Neural cell (in vitro differentiated cells): ENCODE data around the gene OCIAD2. TPM values are rescaled to one million over a fixed set of nuclear protein-coding genes. Genes with fewer than 3 reads are reported as not detected.
"Not testable (repeated sequence)": the region's sequence is repeated elsewhere in the genome, so short reads cannot be mapped to it uniquely, and the experiment has no call there.

ENCODE experiments used
- H2AFZ ChIP-seq: fragments of 200-600, 300-800 bp; sonication (generic), shearing (Covaris generic); 2 replicates; pipeline ENCODE4 v1.6.0; 2014; ENCODE audit warnings: low read depth, mild to moderate bottlenecking, antibody characterized with exemption, low read length, moderate library complexity
- H3F3A ChIP-seq: fragments of 200-600 bp; shearing (Covaris generic); 2 replicates; pipeline ENCODE4 v1.6.1; 2016; ENCODE audit warnings: mild to moderate bottlenecking, moderate library complexity, mixed read lengths, antibody characterized with exemption, low read length; ENCODE audit not compliant: insufficient read depth, poor library complexity, severe bottlenecking
- H3K27ac ChIP-seq: fragments of 200-600, 300-800 bp; sonication (generic), shearing (Covaris generic); 2 replicates; pipeline ENCODE4 v1.5.1; 2014; ENCODE audit warnings: mild to moderate bottlenecking, low read length, moderate library complexity
- H3K27me3 ChIP-seq: fragments of 300-800, 200-600 bp; sonication (generic), shearing (Covaris generic); 2 replicates; pipeline ENCODE4 v1.6.0; 2014; ENCODE audit warnings: mild to moderate bottlenecking, low read depth, low read length, moderate library complexity; ENCODE audit not compliant: insufficient read depth
- H3K36me3 ChIP-seq: fragments of 300-800, 200-600 bp; sonication (generic), shearing (Covaris generic); 2 replicates; pipeline ENCODE4 v1.5.1; 2014; ENCODE audit warnings: mild to moderate bottlenecking, antibody characterized with exemption, low read length, moderate library complexity; ENCODE audit not compliant: insufficient read depth
- H3K4me2 ChIP-seq: fragments of 300-800, 200-600 bp; sonication (generic), shearing (Covaris generic); 2 replicates; pipeline ENCODE4 v1.6.0; 2014; ENCODE audit warnings: mild to moderate bottlenecking, low read length
- H3K4me3 ChIP-seq: fragments of 300-800, 200-600 bp; sonication (generic), shearing (Covaris generic); 2 replicates; pipeline ENCODE4 v1.5.1; 2014; ENCODE audit warnings: mild to moderate bottlenecking, low read length, moderate library complexity
- H3K79me2 ChIP-seq: fragments of 200-600 bp; shearing (Covaris generic); replicated peaks from 2 replicates; pipeline ENCODE4 v1.6.0; 2014; ENCODE audit warnings: mild to moderate bottlenecking, low read length, moderate library complexity; ENCODE audit not compliant: insufficient read depth
- H3K9ac ChIP-seq: fragments of 300-800, 200-600 bp; sonication (generic), shearing (Covaris generic); 2 replicates; pipeline ENCODE4 v1.6.1; 2016; ENCODE audit warnings: mild to moderate bottlenecking, low read length, mixed read lengths
- H3K9me2 ChIP-seq: fragments of 200-600 bp; shearing (Covaris generic); 2 replicates; pipeline ENCODE4 v1.6.1; 2016; ENCODE audit warnings: mild to moderate bottlenecking, low read length, mixed read lengths; ENCODE audit not compliant: insufficient read depth
- H3K9me3 ChIP-seq: fragments of 200-600, 300-800 bp; sonication (generic), shearing (Covaris generic); 2 replicates; pipeline ENCODE4 v1.6.1; 2016; ENCODE audit warnings: mild to moderate bottlenecking, mixed run types, low read length, moderate library complexity, mixed read lengths
- H4K20me1 ChIP-seq: fragments of 200-600 bp; shearing (Covaris generic); 2 replicates; pipeline ENCODE4 v1.6.1; 2016; ENCODE audit warnings: mild to moderate bottlenecking, mixed run types; ENCODE audit not compliant: insufficient read depth
- CTCF ChIP-seq: fragments of 450-650 bp; IDR thresholded peaks from 2 replicates; pipeline ENCODE4 v1.5.1; 2014; ENCODE audit warnings: antibody characterized with exemption, mild to moderate bottlenecking, moderate library complexity; ENCODE audit not compliant: poor library complexity, severe bottlenecking
- EP300 ChIP-seq: fragments of 450-650 bp; conservative IDR thresholded peaks from 2 replicates; pipeline ENCODE4 v1.6.1; 2014; ENCODE audit warnings: antibody characterized with exemption, mild to moderate bottlenecking, moderate library complexity; ENCODE audit not compliant: poor library complexity, severe bottlenecking
- EZH2 ChIP-seq: fragments of 200-600, 300-800 bp; shearing (Covaris generic), sonication (generic); IDR thresholded peaks from 2 replicates; pipeline ENCODE4 v1.6.1; 2014; ENCODE audit warnings: antibody characterized with exemption, low read length, borderline replicate concordance, mild to moderate bottlenecking; ENCODE audit not compliant: insufficient read depth, poor library complexity, severe bottlenecking
- MXI1 ChIP-seq: fragments of 450-650 bp; conservative IDR thresholded peaks from 2 replicates; pipeline ENCODE4 v1.6.1; 2014; ENCODE audit warnings: antibody characterized with exemption, mild to moderate bottlenecking; ENCODE audit not compliant: poor library complexity, severe bottlenecking
- POLR2AphosphoS5 ChIP-seq: IDR thresholded peaks from 2 replicates; pipeline ENCODE4 v1.6.1; 2012
- RAD21 ChIP-seq: fragments of 450-650 bp; conservative IDR thresholded peaks from 2 replicates; pipeline ENCODE4 v1.6.1; 2014; ENCODE audit warnings: antibody characterized with exemption, mild to moderate bottlenecking, moderate library complexity
- REST ChIP-seq: IDR thresholded peaks from 2 replicates; pipeline ENCODE4 v1.6.1; 2012; ENCODE audit warnings: borderline replicate concordance
- SMC3 ChIP-seq: fragments of 450-650 bp; conservative IDR thresholded peaks from 2 replicates; pipeline ENCODE4 v1.6.1; 2014; ENCODE audit warnings: antibody characterized with exemption, mild to moderate bottlenecking, moderate library complexity; ENCODE audit not compliant: poor library complexity
- TAF1 ChIP-seq: IDR thresholded peaks from 2 replicates; pipeline ENCODE4 v1.6.1; 2012; ENCODE audit warnings: low read depth
- polyA plus RNA-seq: library from polyadenylated mRNA; depleted of rRNA; stranded (reverse); fragments of >200 nt; gene quantifications from 2 replicates; pipeline ENCODE4 v1.2.3, GENCODE V29; 2014

Gene OCIAD2
- polyA plus RNA-seq, 1 donor from 2014 or later: 67.2 TPM

GRCh38 chr4:48864696-48865095, 41.9 kb downstream of the OCIAD2 start:
- not testable (repeated sequence) for H2AFZ ChIP-seq, H3K36me3 ChIP-seq, H3K4me2 ChIP-seq, H3F3A ChIP-seq, H3K4me3 ChIP-seq, H3K27me3 ChIP-seq, H3K9ac ChIP-seq, H3K79me2 ChIP-seq, H3K9me2 ChIP-seq, H3K27ac ChIP-seq, H3K9me3 ChIP-seq, H4K20me1 ChIP-seq

DNA sequence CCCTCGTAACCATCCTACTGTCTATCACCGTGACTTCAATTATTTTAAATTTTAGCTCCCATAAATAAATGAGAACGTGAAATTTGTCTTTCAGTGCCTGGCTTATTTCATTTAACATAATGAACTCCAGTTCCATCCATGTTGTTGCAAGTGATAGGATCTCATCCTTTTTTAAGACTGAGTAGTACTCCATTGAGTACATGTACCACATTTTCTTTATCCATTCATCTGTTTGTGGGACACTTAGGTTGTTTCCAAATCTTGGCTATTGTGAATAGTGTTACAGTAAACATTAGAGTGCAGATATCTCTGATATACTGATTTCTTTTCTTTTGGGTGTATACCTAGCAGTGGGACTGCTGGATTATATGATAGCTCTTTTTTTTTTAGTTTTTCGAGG, 42.8 kb downstream of the OCIAD2 start:
- TF ChIP-seq SMC3 (no peak), EP300 (no peak), CTCF (no peak)
- no peaks in the 10 kb centered on the region for H4K20me1 ChIP-seq
- no peaks in the 10 kb centered on the region for H3K9me2 ChIP-seq

DNA sequence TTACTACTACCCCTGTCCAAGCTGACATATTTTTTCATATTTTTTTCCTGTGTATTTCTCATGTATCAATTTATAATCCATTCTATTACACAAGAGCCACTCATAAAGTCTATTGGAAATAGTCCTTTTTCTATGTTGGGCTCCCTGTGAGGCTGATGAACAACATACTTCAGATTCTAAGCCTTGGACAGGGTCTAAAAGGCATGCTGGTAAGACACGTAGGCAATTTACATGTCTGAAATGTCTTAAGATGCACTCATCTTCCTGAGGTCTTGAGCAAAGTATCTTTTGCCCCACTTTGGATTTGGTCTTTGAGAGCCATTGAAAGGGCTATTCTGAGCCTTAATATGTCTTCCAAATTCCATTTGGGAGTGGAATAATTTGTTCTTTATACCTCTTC, 43.9 kb downstream of the OCIAD2 start:
- Histone ChIP-seq H4K20me1 (no peaks in the 10 kb centered on the region), H3K9ac (no peak overlapping the region), H3K79me2 (no peaks in the 10 kb centered on the region), H3K4me2 (no peak overlapping the region), H3F3A (no peaks in the 10 kb centered on the region), H3K36me3 (peaks cover 5% of the 10 kb centered on the region), H2AFZ (no peak overlapping the region), H3K9me2 (no peaks in the 10 kb centered on the region), H3K4me3 (no peak overlapping the region), H3K27ac (no peak overlapping the region), H3K27me3 (no peaks in the 10 kb centered on the region), H3K9me3 (no peaks in the 10 kb centered on the region)
- TF ChIP-seq REST (no peak), RAD21 (no peak), POLR2AphosphoS5 (no peak), TAF1 (no peak), EP300 (no peak), EZH2 (no peak), MXI1 (no peak), SMC3 (no peak), CTCF (no peak)

More for the DNA sequence above, 42.8 kb downstream of the OCIAD2 start:
- Histone ChIP-seq H3F3A (no peaks in the 10 kb centered on the region), H3K27me3 (no peaks in the 10 kb centered on the region), H3K79me2 (no peaks in the 10 kb centered on the region), H3K4me3 (no peak overlapping the region), H3K36me3 (peaks cover 5% of the 10 kb centered on the region), H3K9ac (no peak overlapping the region), H3K9me3 (no peaks in the 10 kb centered on the region), H3K27ac (no peak overlapping the region), H2AFZ (no peak overlapping the region), H3K4me2 (no peak overlapping the region)
